Ascending aorta (tissue), 2 donors: ENCODE measurements around the gene DPH1. TPM values are rescaled to one million over a fixed set of nuclear protein-coding genes. Genes with fewer than 3 reads are reported as not detected.

Source experiments
- DNase-seq, 2 donors: peaks; one replicate each; pipeline ENCODE4 v3.0.0-alpha.2; 2019; ENCODE audit warnings: low spot score in 2 of 2
- H3K27ac ChIP-seq, 2 donors: fragments of 200-600 bp; sonication (generic); one replicate each; pipeline ENCODE4 v1.5.1; 2016 to 2017; ENCODE audit warnings: mild to moderate bottlenecking in 1 of 2
- H3K27me3 ChIP-seq: fragments of 200-600 bp; sonication (generic); one replicate; pipeline ENCODE4 v1.5.1; 2017
- H3K36me3 ChIP-seq, 2 donors: fragments of 200-600 bp; sonication (generic); one replicate each; pipeline ENCODE4 v1.5.1; 2016
- H3K4me1 ChIP-seq, 2 donors: fragments of 200-600 bp; sonication (generic); one replicate each; pipeline ENCODE4 v1.5.1; 2016 to 2017; ENCODE audit warnings: mild to moderate bottlenecking in 1 of 2
- H3K4me3 ChIP-seq, 2 donors: fragments of 200-600 bp; sonication (generic); one replicate each; pipeline ENCODE4 v1.5.1; 2016 to 2017; ENCODE audit warnings: mild to moderate bottlenecking in 1 of 2
- H3K9me3 ChIP-seq, 2 donors: fragments of 200-600 bp; sonication (generic); one replicate each; pipeline ENCODE4 v1.5.1; 2016
- intact Hi-C: fragments of 100-400 bp; cut with DNase I; formaldehyde crosslinking; loops from one replicate; pipeline ENCODE4 v1.15.1; 2023
- total RNA-seq: library from RNA; depleted of rRNA; stranded (reverse); fragments of >200 nt; gene quantifications from one replicate; pipeline ENCODE4 v1.1.0, GENCODE V29; 2016
- TF ChIP-seq, protein P1 (sequence below), 3 experiments: fragments of 200-600 bp in 2 of 3; fragments of 450-650 bp in 1 of 3; sonication (generic) in 2 of 3; IDR thresholded peaks; one replicate each; pipeline ENCODE4 v1.5.1; 2016 to 2019; ENCODE audit warnings: antibody characterized with exemption in 3 of 3, mild to moderate bottlenecking in 1 of 3, moderate library complexity in 1 of 3

The DPH1 gene
- total RNA-seq, 1 donor from 2014 or later: 125 TPM

DNA sequence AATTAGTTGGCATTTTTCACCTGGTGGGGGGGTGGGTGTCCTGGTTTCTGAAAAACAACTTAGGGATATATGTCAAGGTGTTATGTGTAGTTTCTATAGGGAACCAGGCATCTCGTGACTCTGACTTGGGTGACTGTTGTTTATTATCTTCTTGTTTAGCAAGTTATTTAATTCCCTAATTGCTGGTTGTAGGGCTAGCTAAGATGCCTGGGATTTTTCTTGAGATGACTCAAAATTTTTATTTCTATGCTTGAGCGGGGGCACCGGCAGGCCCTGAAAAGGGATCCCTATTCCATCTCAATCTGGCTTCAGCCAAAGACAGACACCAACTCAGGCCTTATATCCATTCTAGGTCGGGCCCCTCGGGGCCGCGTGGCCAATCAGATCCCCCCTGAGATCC is 3.2 kb downstream of the DPH1 start:
- TF ChIP-seq, protein P1, sequence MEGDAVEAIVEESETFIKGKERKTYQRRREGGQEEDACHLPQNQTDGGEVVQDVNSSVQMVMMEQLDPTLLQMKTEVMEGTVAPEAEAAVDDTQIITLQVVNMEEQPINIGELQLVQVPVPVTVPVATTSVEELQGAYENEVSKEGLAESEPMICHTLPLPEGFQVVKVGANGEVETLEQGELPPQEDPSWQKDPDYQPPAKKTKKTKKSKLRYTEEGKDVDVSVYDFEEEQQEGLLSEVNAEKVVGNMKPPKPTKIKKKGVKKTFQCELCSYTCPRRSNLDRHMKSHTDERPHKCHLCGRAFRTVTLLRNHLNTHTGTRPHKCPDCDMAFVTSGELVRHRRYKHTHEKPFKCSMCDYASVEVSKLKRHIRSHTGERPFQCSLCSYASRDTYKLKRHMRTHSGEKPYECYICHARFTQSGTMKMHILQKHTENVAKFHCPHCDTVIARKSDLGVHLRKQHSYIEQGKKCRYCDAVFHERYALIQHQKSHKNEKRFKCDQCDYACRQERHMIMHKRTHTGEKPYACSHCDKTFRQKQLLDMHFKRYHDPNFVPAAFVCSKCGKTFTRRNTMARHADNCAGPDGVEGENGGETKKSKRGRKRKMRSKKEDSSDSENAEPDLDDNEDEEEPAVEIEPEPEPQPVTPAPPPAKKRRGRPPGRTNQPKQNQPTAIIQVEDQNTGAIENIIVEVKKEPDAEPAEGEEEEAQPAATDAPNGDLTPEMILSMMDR (IDR thresholded peaks at IDR 0.05): no peak
- Histone ChIP-seq H3K27ac (no peak overlapping the region), H3K27me3 (no peaks in the 10 kb centered on the region), H3K9me3 (no peaks in the 10 kb centered on the region), H3K4me1 (peaks cover 7 to 16% of the 10 kb centered on the region in 2 donors), H3K36me3 (peaks cover 23 to 35% of the 10 kb centered on the region in 2 donors), H3K4me3 (no peak overlapping the region)
- intact Hi-C loops: no loop called here
- DNase-seq: no peak

DNA sequence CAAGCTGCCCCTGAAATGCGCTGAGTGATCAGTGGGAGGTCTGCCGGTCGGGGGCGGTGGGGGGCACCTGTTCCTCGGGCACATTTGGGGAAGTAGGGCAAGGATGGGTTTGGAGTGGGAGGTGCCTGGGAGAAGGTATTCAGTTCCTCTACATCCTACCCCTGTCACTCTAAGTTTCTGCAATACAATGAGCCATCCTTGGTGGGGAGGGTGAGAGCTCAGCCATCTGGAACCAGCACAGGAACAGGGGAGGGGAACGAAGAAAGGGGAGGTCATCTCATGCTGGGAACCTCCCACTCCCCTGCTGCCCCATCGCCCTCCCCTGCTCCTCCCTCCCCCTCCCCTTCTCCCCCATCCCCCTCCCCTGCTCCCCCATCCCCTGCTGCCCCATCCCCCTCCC is 4.2 kb downstream of the DPH1 start:
- peaks cover 23 to 35% of the 10 kb centered on the region in 2 donors for H3K36me3 ChIP-seq
- TF ChIP-seq, protein P1 (IDR thresholded peaks at IDR 0.05): no peak
- peaks cover 7 to 16% of the 10 kb centered on the region in 2 donors for H3K4me1 ChIP-seq
- intact Hi-C loops: no loop called here
- H3K27ac ChIP-seq: no peak overlapping the region
- no peak overlapping the region for H3K4me3 ChIP-seq
- no peaks in the 10 kb centered on the region for H3K9me3 ChIP-seq
- no peaks in the 10 kb centered on the region for H3K27me3 ChIP-seq
- no peak for DNase-seq

DNA sequence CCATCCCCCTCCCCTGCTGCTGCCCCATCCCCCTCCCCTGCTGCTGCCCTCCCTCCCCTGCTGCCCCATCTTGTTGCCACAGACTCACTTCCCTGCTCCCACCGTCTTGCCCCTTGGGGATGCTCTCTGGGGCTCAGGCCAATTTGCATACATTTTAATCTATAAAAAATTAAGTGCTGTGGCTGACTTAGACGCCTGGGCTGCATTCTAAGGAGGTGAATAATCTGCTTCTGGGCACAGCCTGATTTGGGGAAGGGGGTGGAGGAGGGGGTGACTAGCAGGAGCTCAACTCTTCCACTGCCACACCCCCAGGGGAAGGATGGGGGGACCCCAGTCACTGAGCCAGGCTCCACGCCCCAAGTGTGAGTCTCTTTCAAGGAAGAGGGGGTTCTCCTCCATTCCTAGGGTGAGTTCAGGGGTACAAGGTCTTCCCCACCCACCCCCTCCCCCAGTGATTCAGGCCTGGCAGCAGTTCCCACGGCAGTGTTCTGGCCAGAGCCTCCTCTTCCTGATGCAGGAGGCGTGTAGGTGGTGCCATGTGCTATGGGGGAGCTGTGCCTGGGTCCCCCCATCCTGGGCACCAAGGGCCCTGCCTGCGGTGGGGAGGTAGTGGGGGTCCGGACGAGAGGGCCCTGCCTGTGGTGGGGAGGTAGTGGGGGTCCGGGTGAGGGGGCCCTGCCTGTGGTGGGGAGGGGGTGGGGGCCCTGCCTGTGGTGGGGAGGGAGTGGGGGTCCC is 5.0 kb downstream of the DPH1 start:
- Histone ChIP-seq H3K27me3 (no peaks in the 10 kb centered on the region), H3K4me3 (no peak overlapping the region), H3K36me3 (peaks cover 23 to 35% of the 10 kb centered on the region in 2 donors), H3K27ac (no peak overlapping the region), H3K4me1 (peaks cover 7 to 13% of the 10 kb centered on the region in 2 donors), H3K9me3 (no peaks in the 10 kb centered on the region)
- intact Hi-C loops: no loop called here
- DNase-seq: no peak
- TF ChIP-seq, protein P1 (IDR thresholded peaks at IDR 0.05): no peak

DNA sequence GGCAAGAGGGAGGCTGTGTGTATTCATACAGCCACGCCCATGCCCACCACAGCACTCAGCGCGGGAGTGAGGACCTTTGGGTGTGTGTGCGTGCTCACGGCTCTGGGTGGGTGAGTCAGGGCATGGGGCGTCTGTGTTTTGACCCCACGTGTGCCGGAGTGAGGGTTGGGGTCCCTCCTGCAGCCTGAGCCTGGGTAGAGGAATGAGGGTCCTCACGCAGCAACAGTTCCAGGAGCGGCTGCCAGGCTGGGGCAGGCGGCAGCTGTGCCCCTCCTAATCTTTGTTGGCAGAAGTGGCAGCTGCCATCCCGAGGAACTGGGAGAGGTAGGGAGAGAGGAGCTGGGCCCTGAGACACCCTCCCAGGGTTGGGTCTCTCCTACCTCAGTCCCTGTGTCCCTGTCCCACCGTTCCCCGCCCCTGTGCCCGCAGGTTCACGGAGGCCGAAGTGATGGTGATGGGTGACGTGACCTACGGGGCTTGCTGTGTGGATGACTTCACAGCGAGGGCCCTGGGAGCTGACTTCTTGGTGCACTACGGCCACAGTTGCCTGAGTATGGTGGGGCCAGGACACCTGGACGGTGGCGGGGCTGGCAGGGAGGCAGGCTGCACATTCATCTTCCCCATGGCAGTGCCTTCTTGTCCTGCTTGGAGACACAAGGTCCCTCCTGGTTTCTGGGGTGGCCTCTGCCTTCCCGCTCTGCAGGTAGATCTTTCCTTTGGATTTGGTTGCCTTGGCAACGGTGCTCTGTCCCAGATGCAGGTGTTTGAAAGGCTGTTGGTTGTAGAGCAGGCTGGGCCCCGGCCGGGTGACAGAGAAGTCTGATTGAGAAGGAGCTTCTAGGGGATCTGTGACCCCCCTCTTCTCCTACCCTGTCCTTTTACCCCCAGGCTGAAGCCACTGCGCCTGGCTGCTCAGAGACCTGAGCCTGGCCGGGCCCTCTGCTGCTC is 5.9 kb downstream of the DPH1 start:
- Histone ChIP-seq H3K4me3 (no peak overlapping the region), H3K27ac (no peak overlapping the region), H3K4me1 (peaks cover 5 to 10% of the 10 kb centered on the region in 2 donors), H3K9me3 (no peaks in the 10 kb centered on the region), H3K36me3 (peaks cover 28 to 35% of the 10 kb centered on the region in 2 donors), H3K27me3 (no peaks in the 10 kb centered on the region)
- intact Hi-C loops: no loop called here
- TF ChIP-seq, protein P1 (IDR thresholded peaks at IDR 0.05): no peak
- no peak for DNase-seq

DNA sequence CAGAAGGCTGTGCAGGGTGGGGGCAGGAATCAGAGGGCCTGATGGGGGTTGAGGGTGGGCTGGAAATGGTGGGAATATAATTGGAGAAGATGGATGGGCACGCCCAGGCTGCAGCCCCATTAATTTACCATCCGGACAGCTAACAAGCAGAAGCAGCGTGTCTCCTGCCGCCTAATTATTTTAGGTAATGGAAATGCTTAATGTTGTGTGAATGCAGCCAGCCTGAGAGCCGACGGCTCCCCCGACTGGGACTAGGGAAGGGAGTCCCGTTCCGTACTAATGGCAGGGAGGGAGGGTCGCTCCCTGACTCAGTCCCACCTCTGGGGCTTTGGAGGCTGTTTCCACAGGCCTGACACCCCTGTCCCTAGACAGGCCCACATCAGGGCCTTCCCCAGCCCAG is 7.2 kb downstream of the DPH1 start:
- H3K4me1 ChIP-seq: peaks cover 0 to 6% of the 10 kb centered on the region in 2 donors
- no peaks in the 10 kb centered on the region for H3K27me3 ChIP-seq
- TF ChIP-seq, protein P1 (IDR thresholded peaks at IDR 0.05): no peak
- no peak overlapping the region for H3K4me3 ChIP-seq
- no peak overlapping the region for H3K27ac ChIP-seq
- H3K36me3 ChIP-seq: peaks cover 28 to 35% of the 10 kb centered on the region in 2 donors
- H3K9me3 ChIP-seq: no peaks in the 10 kb centered on the region
- no peak for DNase-seq
- intact Hi-C loops: no loop called here
